Measurements from ENCODE around the gene HLA-C.
"Not testable (repeated sequence)": the region's sequence is repeated elsewhere in the genome, so short reads cannot be mapped to it uniquely, and the experiment has no call there.

Gene HLA-C

DNA sequence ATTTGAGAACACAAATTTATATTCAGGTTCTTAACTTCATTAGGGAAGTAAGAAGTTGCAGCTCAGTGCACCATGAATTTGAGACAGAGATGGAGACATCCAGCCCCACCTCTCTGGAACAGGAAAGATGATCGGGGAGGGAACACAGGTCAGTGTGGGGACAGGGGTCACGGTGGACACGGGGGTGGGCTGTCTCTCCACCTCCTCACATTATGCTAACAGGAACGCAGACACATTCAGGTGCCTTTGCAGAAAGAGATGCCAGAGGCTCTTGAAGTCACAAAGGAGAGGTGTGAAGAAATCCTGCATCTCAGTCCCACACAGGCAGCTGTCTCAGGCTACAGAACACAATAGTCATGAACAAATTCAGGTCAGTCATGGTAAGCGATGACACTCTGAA lies 3.1 kb downstream of the HLA-C start:
- DNase-seq: no peak

DNA sequence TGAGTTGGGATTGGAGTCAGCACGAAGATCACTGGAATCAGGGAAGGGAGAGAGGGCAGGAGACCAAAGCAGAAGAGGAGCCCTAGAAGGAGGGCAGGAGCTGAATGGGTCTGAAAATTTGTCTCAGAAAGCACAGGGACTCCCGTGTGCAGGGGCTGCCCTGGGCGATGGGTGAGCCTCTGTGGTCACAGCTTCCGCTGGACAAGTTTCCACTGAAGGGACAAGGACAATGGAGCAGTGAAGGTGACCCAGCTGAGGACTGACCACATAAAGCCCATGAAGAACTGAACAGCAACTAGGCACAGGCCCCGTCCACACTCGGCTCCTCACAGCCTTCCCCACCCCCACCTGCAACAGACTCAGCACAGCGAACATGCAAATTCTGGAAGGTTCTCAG lies 3.5 kb downstream of the HLA-C start:
- no peak for DNase-seq

DNA sequence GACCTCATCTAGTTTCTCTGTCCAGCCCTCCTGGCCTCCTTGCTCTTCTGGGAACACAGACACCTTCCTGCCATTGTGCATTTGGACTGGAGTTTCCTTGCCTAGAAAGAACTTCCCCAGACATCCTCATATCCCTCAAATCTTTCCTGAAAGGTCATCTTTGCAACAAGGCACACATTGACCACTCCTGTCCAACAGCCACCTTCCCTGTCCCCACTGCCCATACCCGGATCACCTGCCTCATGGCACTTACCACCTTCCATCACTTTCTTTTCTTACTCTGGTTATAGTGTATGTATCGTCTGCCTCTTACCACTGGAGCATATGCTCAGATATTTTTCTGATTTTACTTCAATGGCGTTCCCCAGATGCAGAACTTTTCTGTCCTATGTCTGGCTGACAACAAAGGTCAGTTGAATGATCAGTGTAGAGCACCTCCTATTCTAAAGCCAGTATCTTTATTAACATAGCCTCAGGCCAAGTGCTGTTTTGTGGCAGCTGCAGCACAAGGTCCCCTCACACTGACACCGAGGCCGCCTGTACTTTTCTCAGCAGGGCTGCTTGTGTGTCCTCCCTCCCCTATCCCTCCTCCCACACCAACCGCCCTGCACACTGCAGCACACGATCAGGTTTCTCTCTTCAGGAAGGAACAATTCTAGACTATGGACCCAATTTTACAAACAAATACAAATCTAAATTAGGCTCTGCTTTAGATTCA lies 4.1 kb downstream of the HLA-C start:
- no peak for DNase-seq

GRCh38 chr6:31266567-31267360 lies 5.1 kb downstream of the HLA-C start:
- no peak for DNase-seq

GRCh38 chr6:31265926-31266325 lies 6.0 kb downstream of the HLA-C start:
- no peak for DNase-seq

DNA sequence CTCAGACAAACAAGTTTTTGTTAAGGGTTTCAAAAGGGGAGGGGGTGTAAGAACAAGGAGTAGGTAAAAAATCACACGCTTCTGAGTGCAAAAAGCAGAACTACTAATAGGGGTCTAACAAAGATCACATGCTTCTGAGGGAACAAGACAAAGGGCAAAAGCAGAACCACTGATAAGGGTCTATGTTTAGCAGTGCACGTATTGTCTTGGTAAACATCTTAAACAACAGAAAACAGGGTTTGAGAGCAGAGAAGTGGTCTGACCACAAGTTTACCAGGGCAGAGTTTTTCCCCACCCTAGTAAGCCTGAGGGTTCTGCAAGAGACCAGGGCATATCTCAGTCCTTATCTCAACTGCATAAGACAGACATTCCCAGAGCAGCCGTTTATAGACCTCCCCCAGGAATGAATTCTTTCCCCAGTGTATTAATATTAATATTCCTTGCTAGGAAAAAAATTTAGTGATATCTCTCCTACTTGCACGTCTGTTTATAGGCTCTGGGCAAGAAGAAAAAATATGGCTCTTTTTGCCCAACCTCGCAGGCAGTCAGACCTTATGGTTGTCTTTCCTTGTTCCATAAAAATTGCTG lies 8.5 kb downstream of the HLA-C start:
- not testable (repeated sequence) for DNase-seq

DNA sequence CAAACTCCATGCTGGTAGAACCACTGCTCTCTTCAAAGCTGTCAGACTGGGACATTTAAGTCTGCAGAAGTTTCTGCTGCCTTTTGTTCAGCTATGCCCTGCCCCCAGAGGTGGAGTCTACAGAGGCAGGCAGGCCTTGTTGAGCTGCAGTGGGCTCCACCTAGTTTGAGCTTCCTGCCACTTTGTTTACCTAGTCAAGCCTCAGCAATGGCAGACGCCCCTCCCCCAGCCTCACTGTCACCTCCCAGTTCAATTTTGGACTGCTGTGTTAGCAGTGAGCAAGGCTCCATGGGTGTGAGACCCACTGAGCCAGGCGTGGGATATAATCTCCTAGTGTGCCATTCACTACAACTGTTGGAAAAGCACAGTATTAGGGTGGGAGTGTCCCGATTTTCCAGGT lies 11.9 kb downstream of the HLA-C start:
- not testable (repeated sequence) for DNase-seq

DNA sequence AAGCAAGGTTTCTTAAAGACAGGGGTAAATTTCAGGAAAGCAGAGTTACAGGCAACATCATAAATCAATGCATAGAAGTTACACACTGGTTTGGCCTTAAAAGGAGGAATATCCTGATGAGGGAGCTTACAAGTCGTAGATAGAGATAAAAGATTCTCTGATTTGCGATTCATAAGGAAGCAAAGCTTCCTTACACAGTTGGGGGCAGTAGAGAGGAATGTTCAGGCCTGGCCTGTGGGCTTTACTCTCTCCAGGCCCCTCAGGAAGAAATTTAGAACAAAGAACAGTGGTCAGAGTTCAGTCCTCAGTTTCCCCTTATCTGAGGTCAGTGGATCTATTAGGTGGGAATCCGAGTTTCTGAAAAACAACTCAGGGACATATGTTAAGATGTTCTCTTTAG lies 19.3 kb downstream of the HLA-C start:
- no peak for DNase-seq

DNA sequence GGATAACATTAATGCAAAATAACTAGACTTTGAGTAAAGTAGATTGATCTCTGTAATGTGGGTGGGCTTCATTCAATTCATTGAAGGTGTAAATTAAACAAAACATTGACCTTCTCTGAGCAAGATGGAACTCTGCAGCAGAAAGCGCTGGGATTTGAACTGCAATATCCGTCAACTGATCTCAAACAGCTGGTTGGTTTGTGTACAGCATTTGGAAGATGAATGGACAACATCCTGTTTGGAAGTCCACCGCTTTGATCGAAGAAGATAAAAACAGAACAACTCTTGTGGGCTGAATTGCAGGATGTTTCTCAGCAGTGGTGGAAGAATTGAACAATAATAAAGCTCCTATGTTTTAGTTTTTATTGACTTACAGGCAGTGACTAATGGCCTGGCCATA lies 20.6 kb downstream of the HLA-C start:
- DNase-seq: no peak

- no peak for DNase-seq
Observed at GRCh38 chr6:31249184-31249583, 22.7 kb downstream of the HLA-C start.

GRCh38 chr6:31247813-31248212 lies 24.1 kb downstream of the HLA-C start:
- no peak for DNase-seq

- peak; percentile 34 for DNase-seq
Observed at GRCh38 chr6:31246051-31246521, 25.8 kb downstream of the HLA-C start.

- no peak for DNase-seq
Observed at GRCh38 chr6:31243508-31243907, 28.4 kb downstream of the HLA-C start.

GRCh38 chr6:31239854-31240253 lies 32.0 kb downstream of the HLA-C start:
- no peak for DNase-seq

GRCh38 chr6:31234101-31234500 lies 37.8 kb downstream of the HLA-C start:
- not testable (repeated sequence) for DNase-seq

GRCh38 chr6:31228476-31228875 lies 43.4 kb downstream of the HLA-C start:
- DNase-seq: no peak

GRCh38 chr6:31227143-31227542 lies 44.7 kb downstream of the HLA-C start:
- no peak for DNase-seq

DNA sequence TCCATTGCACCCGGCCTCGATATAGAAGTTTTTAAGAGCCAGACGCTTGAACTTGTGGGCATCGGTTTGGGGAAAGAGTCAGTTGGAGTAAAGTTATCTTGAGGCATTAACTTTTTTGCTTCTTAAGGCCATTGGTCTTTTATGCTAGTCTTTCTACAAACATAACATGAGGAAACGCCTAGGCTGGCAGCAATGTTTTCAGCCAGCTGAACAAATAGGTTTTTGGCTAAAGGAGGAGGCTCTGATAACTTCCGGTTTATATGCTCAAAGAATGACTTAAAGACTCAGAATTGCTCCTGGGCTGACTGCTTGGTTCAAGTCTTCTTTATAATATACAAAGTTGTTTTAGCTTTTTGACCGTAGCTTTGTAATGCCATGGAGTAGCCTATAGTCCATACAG lies 46.2 kb downstream of the HLA-C start:
- no peak for DNase-seq

GRCh38 chr6:31222496-31222895 lies 49.4 kb downstream of the HLA-C start:
- DNase-seq: no peak
